Endothelial cell of umbilical vein (primary cell): Measurements from ENCODE around the gene LMLN. TPM values are rescaled to one million over a fixed set of nuclear protein-coding genes. Genes with fewer than 3 reads are reported as not detected.

Source experiments
- BruUV-seq: library from RNA; stranded (reverse); fragments of 400-500 nt; replicated peaks from 2 replicates; lab custom pipeline; 2021; lab: Mats Ljungman, UMichigan
- CTCF ChIA-PET: fragments of 300-600, 350-600 bp; sonication (Branson Sonifier 250); formaldehyde crosslinking; loops from one replicate; lab custom pipeline; 2021; ENCODE audit warnings: antibody characterized with exemption, inconsistent platforms; lab: Charles Lee
- POLR2A ChIA-PET: fragments of 300-600, 350-600 bp; sonication (Branson Sonifier 250); formaldehyde crosslinking; loops from one replicate; lab custom pipeline; 2021; ENCODE audit warnings: antibody characterized with exemption, inconsistent platforms; lab: Charles Lee
- DNase-seq: peaks from one replicate; pipeline ENCODE4 v3.0.0-alpha.2; 2011; ENCODE audit warnings: low read depth, low spot score
- FAIRE-seq: peaks from 2 replicates; lab custom pipeline; 2011; peaks lifted over from hg19 to GRCh38; lab: Jason Lieb, UNC
- H2AFZ ChIP-seq: 2 replicates; pipeline ENCODE4 v1.6.0; 2012; ENCODE audit warnings: low read depth, low read length, control low read depth, inconsistent platforms
- H3K27ac ChIP-seq: 2 replicates; pipeline ENCODE4 v1.5.1; 2011; ENCODE audit warnings: low read depth, mild to moderate bottlenecking, control low read depth, low read length, moderate library complexity; ENCODE audit not compliant: insufficient read depth
- H3K27me3 ChIP-seq, 2 experiments: 2 replicates each; pipeline versions ENCODE4 v1.6.0 to v1.6.1; 2011; ENCODE audit warnings: low read length in 2 of 2, mixed read lengths in 1 of 2; ENCODE audit not compliant: control insufficient read depth in 2 of 2, insufficient read depth in 2 of 2
- H3K36me3 ChIP-seq, 2 experiments: 2 replicates in 1 of 2; 3 replicates in 1 of 2; pipeline ENCODE4 v1.5.1; 2011; ENCODE audit warnings: low read length in 2 of 2, mild to moderate bottlenecking in 1 of 2, moderate library complexity in 1 of 2; ENCODE audit not compliant: control insufficient read depth in 2 of 2, insufficient read depth in 2 of 2; ENCODE audit errors: extremely low read depth in 1 of 2
- H3K4me1 ChIP-seq: 3 replicates; pipeline ENCODE4 v1.5.1; 2011; ENCODE audit warnings: mild to moderate bottlenecking, low read length; ENCODE audit not compliant: control insufficient read depth, insufficient read depth; ENCODE audit errors: extremely low read depth
- H3K4me2 ChIP-seq: 2 replicates; pipeline ENCODE4 v1.6.1; 2011; ENCODE audit warnings: low read length, control low read depth, mixed read lengths; ENCODE audit not compliant: insufficient read depth
- H3K4me3 ChIP-seq, 3 experiments: fragments of 200-600 bp in 1 of 3; sonication (generic), shearing (Covaris generic) in 1 of 3; replicated peaks in 1 of 3; 2 replicates each; pipeline ENCODE4 v1.5.1; 2011 to 2016; ENCODE audit warnings: control low read depth in 3 of 3, low read length in 3 of 3, mild to moderate bottlenecking in 2 of 3, inconsistent platforms in 1 of 3, low read depth in 1 of 3, moderate library complexity in 1 of 3; ENCODE audit not compliant: insufficient read depth in 1 of 3
- H3K79me2 ChIP-seq: 2 replicates; pipeline ENCODE4 v1.6.0; 2012; ENCODE audit warnings: low read length, inconsistent platforms; ENCODE audit not compliant: control insufficient read depth, insufficient read depth
- H3K9ac ChIP-seq: replicated peaks from 2 replicates; pipeline ENCODE3; 2011; ENCODE audit warnings: low read length, control low read depth; ENCODE audit not compliant: insufficient read depth; ENCODE audit errors: extremely low read depth
- H3K9me1 ChIP-seq: replicated peaks from 3 replicates; pipeline ENCODE4 v1.6.0; 2011; ENCODE audit warnings: mild to moderate bottlenecking, low read length; ENCODE audit not compliant: control insufficient read depth, insufficient read depth; ENCODE audit errors: extremely low read depth
- H3K9me3 ChIP-seq: replicated peaks from 2 replicates; pipeline ENCODE4 v1.5.1; 2012; ENCODE audit warnings: low read length, inconsistent platforms; ENCODE audit not compliant: control insufficient read depth, insufficient read depth
- H4K20me1 ChIP-seq: replicated peaks from 2 replicates; pipeline ENCODE3; 2011; ENCODE audit warnings: mild to moderate bottlenecking, low read length; ENCODE audit not compliant: control insufficient read depth, insufficient read depth; ENCODE audit errors: extremely low read depth
- CTCF ChIP-seq, 2 donors: IDR thresholded peaks; 1 replicate in 1 of 2; 2 replicates in 1 of 2; pipeline ENCODE4 v1.5.1; 2011; ENCODE audit warnings: low read length in 2 of 2, mild to moderate bottlenecking in 2 of 2, moderate library complexity in 2 of 2, control low read depth in 1 of 2, inconsistent platforms in 1 of 2, low read depth in 1 of 2; ENCODE audit not compliant: insufficient read depth in 1 of 2; ENCODE audit errors: extremely low read depth in 1 of 2
- EZH2 ChIP-seq: IDR thresholded peaks from 2 replicates; pipeline ENCODE4 v1.6.1; 2012; ENCODE audit warnings: borderline replicate concordance, low read depth, mild to moderate bottlenecking, moderate library complexity, low read length, inconsistent platforms; ENCODE audit not compliant: severe bottlenecking
- FOS ChIP-seq: IDR thresholded peaks from 2 replicates; pipeline ENCODE4 v1.6.1; 2011; ENCODE audit warnings: mild to moderate bottlenecking, low read length, moderate library complexity, borderline replicate concordance; ENCODE audit not compliant: insufficient read depth
- GATA2 ChIP-seq: IDR thresholded peaks from 2 replicates; pipeline ENCODE4 v1.7.0; 2011; ENCODE audit warnings: low read depth, mild to moderate bottlenecking, moderate library complexity, mixed read lengths, low read length; ENCODE audit not compliant: insufficient read length, insufficient read depth
- JUN ChIP-seq: IDR thresholded peaks from 2 replicates; pipeline ENCODE4 v1.6.1; 2011; ENCODE audit warnings: borderline replicate concordance, low read depth; ENCODE audit not compliant: insufficient read length, insufficient read depth
- MAX ChIP-seq: IDR thresholded peaks from 2 replicates; pipeline ENCODE4 v1.6.1; 2011; ENCODE audit not compliant: insufficient read depth, insufficient read length
- MYC ChIP-seq: IDR thresholded peaks from one replicate; pipeline ENCODE4 v1.6.1; 2011; ENCODE audit warnings: mild to moderate bottlenecking, low read depth, low read length
- POLR2A ChIP-seq: IDR thresholded peaks from 2 replicates; pipeline ENCODE4 v1.6.1; 2012; ENCODE audit warnings: low read depth, mild to moderate bottlenecking, control low read depth, low read length
- POLR2AphosphoS5 ChIP-seq: IDR thresholded peaks from 2 replicates; pipeline ENCODE4 v1.6.1; 2012; ENCODE audit warnings: low read depth, mild to moderate bottlenecking, control low read depth, low read length, moderate library complexity; ENCODE audit not compliant: insufficient read depth
- dilution Hi-C: fragments of 300-500 bp; cut with MboI; formaldehyde crosslinking; loops from one replicate; pipeline ENCODE4 v1.15.0; 2019; ENCODE audit warnings: low sequenced_read_pairs; ENCODE audit not compliant: extremely low pct_ligation_motif_present
- intact Hi-C: fragments of 100-400 bp; cut with micrococcal nuclease; formaldehyde crosslinking; loops from one replicate; pipeline ENCODE4 v1.10.0; 2022
- polyA plus RNA-seq, 4 experiments: library from polyadenylated mRNA; depleted of rRNA in 3 of 4; stranded (reverse) in 3 of 4; unstranded in 1 of 4; fragments of >200 nt; gene quantifications; 2 replicates each; pipeline versions ENCODE4 v1.2.1 to v1.2.3, GENCODE V29; 2011 to 2012; ENCODE audit warnings: missing spikeins in 1 of 4
- total RNA-seq: library from RNA; stranded (reverse); gene quantifications from 2 replicates; pipeline ENCODE4 v1.2.3, GENCODE V29; 2021

The LMLN gene
- total and polyA plus RNA-seq, 2 donors (not counting 3 experiments of a cell fraction or from before 2014, with no cell fraction given): 4.8 to 6.5 TPM

GRCh38 chr3:198070871-198071270, 110.9 kb downstream of the LMLN start:
- BruUV-seq: no TSS peak
- POLR2A ChIA-PET: no interaction called here

More at GRCh38 chr3:198070871-198071270, 110.9 kb downstream of the LMLN start:
- Histone ChIP-seq H2AFZ (no peak overlapping the region), H3K79me2 (no peaks in the 10 kb centered on the region), H3K4me1 (no peaks in the 10 kb centered on the region), H3K4me2 (no peak overlapping the region), H3K36me3 (no peaks in the 10 kb centered on the region), H3K9me1 (no peaks in the 10 kb centered on the region), H3K27ac (no peak overlapping the region), H4K20me1 (no peaks in the 10 kb centered on the region), H3K9me3 (no peaks in the 10 kb centered on the region), H3K4me3 (no peak overlapping the region), H3K27me3 (peaks cover 10 to 29% of the 10 kb centered on the region in 2 experiments), H3K9ac (no peak overlapping the region)
- CTCF ChIA-PET: interaction anchor here (1.1 to 2.1 kb wide), 5 partner anchors 9 to 41 kb away, joined by 3 to 20 read pairs (median 3); no protein-coding TSS in a partner anchor
- FAIRE-seq (no peak), DNase-seq (no peak)
- dilution Hi-C loops (no loop called here), intact Hi-C loops (no loop called here)
- TF ChIP-seq CTCF (IDR thresholded peaks at IDR 0.05; ENCODE audit: extremely low read depth in 1 of 2, insufficient read depth in 1 of 2, low read depth in 1 of 2, low read length in 2 of 2): no peak
- TF ChIP-seq POLR2AphosphoS5: no peak
- no peak for TF ChIP-seq MAX
- TF ChIP-seq EZH2: no peak
- no peak for TF ChIP-seq MYC
- no peak for TF ChIP-seq GATA2
- TF ChIP-seq POLR2A: no peak
- TF ChIP-seq FOS: no peak
- TF ChIP-seq JUN: no peak
